NCI-H510A treated with DMSO at 0.1 percent for 48 hours (cell line): Measurements from ENCODE around the gene LAMTOR4.
"Not testable (repeated sequence)": the region's sequence is repeated elsewhere in the genome, so short reads cannot be mapped to it uniquely, and the experiment has no call there.

Experiments used
- DNase-seq: peaks from one replicate; lab custom pipeline; 2025; lab: John Stamatoyannopoulos, UW

The LAMTOR4 gene

DNA sequence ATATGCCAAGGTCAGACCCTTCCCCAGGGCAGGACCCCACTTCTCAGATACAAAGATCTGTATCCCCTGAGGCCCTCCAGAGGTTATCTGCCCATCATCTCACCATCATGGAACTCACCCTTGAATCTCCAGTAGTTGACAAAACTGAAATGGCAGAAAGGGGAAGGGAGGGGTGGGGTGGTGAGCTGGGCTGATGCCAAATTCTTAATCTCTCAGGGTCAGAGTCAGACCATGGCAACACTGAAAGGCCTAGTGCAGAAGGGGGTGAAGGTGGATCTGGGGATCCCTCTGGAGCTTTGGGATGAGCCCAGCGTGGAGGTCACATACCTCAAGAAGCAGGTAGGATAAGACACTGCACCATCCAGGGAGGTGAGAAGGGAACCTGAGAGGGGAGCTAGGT is 26.1 kb upstream of the LAMTOR4 start:
- no peak for DNase-seq

DNA sequence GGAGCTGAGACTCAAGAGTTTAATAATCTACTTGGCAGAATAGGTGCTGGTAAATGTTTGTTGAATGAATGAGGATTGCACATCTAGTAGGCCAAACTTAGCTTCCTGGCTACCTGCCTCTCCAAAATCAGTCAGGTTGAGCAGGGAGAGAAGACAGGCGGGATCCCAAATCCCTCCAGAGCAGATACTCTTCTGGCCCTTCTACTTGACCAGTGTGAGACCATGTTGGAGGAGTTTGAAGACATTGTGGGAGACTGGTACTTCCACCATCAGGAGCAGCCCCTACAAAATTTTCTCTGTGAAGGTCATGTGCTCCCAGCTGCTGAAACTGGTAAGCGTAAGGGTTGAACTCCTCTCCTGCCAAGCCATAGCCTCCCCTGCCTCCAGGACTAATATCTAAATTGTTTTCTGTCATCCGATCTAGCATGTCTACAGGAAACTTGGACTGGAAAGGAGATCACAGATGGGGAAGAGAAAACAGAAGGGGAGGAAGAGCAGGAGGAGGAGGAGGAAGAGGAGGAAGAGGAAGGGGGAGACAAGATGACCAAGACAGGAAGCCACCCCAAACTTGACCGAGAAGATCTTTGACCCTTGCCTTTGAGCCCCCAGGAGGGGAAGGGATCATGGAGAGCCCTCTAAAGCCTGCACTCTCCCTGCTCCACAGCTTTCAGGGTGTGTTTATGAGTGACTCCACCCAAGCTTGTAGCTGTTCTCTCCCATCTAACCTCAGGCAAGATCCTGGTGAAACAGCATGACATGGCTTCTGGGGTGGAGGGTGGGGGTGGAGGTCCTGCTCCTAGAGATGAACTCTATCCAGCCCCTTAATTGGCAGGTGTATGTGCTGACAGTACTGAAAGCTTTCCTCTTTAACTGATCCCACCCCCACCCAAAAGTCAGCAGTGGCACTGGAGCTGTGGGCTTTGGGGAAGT is 24.2 kb upstream of the LAMTOR4 start:
- DNase-seq = no peak

DNA sequence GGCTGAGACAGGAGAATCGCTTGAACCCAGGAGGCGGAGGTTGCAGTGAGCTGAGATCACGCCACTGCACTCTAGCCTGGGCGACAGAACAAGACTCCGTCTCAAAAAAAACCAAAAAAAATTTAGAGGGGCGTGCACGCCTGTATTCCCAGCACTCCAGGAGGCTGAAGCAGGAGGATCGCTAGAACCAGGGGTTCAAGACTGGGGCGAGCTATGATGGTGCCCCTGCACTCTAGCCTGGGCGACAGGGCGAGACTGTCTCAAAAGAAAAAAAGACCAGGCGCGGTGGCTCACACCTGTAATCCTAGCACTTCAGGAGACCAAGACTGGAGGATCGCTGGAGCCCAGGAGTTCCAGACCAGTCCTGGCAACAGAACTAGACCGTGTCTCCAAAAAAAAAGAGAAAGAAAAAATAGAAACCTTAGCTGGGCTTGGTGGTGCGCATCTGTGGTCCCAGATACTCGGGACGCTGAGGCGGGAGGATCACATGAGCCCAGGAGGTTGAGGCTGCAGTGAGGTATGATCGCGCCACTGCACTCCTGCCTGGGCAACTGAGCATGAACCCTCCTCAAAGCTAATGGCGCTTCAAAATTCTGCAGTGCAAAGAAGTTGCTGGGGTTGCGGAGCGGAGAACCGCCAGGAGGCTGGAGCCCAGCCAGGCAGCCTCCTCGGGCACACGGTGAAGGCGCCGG is 22.3 kb upstream of the LAMTOR4 start:
- DNase-seq = no peak

DNA sequence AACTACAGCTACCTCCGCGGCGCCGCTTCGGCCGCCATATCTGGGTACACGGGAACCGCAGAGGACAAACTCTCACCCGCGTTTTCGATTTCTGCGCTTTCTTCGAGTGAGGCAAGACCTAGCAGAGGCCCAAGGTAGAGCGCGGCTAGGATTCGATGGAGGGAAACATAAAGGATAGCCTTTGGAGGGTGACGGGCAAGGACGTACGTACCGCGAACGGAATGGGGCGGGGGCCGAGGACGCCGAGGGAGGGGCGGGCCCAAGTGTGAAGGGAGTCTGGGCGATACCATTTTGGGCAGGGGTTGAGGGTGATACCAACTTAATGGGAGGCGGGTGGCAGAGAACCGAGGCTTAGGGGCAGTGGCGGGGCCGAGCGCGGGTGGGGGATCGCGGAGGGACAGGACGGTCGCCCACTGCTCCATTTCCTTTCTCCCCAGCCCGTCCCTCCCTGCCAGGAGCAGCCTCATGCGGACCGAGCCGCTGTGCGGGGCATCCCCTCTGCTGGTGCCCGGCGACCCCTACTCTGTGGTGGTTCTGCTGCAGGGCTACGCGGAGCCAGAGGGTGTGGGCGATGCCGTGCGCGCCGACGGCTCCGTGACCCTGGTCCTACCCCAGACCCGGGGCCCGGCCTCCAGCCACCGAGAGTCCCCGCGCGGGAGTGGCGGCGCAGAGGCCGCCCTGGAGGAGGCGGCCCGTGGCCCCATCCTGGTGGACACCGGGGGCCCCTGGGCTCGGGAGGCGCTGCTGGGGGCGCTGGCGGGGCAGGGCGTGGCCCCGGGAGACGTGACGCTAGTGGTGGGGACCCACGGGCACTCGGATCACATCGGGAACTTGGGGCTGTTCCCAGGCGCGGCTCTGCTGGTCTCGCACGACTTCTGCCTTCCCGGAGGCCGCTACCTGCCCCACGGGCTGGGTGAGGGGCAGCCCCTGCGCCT is 21.5 kb upstream of the LAMTOR4 start, which contains the start of gene MBLAC1:
Gene MBLAC1 (plus strand): TSS at position 37 of the 935 bp plus-strand sequence. CDS start 429 bp downstream, at position 466.
- DNase-seq = peak; percentile 59

DNA sequence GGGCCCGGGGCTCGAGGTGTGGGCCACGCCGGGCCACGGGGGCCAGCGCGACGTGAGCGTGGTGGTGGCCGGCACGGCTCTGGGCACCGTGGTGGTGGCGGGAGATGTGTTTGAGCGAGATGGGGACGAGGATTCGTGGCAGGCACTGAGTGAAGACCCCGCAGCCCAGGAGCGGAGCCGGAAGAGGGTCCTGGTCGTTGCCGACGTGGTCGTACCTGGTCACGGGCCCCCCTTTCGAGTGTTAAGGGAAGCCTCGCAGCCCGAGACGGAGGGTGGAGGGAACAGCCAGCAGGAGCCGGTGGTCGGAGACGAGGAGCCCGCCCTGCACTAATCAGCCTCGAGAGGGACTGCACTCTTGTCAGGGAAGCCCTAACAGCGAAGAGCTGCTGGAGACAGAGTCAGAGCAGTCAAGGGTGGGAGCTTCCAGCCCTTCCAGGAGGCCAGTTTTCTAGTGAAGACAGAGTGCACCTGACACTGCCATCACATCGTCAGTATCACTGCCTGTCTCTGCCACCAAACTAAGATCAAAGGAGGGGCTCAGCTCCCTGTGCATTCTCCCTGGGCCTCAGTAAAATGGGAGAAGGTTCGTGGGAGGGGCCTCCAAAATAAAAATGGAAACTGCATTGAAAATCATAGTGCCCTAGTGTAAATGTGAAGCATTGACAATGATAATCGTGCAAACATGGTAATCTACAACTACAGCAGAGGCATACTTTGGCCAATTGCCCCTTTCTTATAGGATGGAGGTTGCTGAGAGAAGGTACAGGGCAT is 20.7 kb upstream of the LAMTOR4 start:
- DNase-seq = no peak

DNA sequence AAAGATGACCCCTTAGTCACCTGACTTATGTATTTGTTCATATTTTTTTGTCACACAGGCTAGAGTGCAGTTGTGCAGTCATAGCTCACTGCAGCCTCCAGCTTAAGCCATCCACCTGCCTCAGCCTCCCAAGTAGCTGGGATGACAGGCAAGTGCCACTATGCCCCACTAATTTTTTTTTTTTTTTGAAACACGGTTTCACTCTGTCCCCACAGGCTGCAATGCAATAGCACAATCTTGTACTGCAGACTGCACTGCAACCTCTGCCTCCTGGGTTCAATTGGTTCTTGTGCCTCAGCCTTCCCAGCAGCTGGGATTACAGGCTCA is 20.1 kb upstream of the LAMTOR4 start:
- no peak for DNase-seq

DNA sequence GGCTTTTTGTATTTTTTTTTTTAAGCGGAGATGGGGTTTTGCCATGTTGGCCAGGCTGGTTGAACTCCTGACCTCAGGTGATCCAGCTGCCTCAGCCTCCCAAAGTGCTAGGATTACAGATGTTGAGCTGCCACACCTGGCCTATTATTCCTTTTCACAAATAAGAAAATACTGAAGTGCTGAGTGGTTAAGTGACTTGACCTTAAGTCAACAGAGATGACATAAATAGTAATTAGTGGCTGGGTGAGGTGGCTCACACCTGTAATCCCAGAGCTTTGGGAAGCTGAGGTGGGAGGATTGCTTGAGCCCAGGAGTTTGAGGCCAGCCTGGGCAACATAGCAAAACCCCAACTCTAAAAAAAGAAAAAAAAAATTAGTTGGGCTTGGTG is 18.5 kb upstream of the LAMTOR4 start:
- DNase-seq = peak; percentile 31

DNA sequence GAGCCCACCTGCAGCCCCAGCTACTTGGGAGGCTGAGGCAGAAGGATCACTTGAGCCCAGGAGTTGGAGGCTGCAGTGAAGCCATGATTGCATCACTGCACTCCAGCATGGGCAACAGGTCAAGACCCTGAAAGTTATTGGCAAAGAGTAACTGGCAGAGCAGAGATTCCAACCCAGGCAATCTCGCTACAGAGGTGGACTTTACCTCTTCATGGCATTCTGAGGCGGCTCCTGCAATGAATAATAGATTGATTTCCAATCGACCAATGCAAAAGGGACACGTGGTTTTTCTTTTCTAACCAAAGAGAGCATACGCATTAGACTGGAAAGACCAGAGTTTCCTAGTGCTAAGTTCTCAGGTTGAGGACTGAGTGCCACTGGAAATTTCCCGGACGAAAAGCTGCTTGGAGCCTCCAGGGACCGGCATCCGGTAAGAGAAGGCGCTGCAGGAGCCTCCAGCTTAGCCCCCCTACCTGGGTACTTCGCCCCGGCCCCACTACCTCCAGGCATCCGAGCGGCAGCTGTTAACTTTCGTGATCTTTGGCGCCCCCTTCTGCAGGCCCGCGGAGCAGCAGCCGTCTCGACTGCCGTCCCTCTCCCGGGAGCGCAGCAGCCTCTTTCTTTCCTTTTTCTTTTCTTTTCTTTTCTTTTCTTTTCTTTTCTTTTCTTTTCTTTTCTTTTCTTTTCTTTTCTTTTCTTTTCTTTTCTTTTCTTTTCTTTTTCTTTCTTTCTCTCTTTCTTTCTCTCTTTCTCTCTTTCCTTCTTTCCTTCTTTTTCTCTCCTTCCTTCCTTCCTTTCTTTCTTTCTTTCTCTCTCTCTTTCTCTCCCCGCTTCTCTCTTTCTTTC is 17.9 kb upstream of the LAMTOR4 start:
- peak; percentile 27 for DNase-seq

DNA sequence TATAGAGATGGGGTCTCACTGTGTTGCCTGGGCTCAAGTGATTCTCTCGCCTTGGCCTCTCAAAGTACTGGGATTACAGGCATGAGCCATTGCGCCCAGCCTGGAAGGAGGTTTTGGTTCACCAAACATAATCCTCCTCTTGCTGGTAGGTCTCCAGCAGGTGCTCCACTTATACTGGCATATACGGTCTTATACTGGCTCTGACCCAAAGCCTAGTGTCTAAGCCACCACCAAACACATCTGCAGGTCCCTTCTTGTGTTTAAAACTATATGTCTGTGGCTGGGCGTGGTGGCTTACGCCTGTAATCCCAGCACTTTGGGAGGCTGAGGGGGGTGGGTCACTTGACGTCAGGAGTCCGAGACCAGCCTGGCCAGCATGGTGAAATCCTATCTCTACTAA is 16.6 kb upstream of the LAMTOR4 start:
- DNase-seq = no peak

DNA sequence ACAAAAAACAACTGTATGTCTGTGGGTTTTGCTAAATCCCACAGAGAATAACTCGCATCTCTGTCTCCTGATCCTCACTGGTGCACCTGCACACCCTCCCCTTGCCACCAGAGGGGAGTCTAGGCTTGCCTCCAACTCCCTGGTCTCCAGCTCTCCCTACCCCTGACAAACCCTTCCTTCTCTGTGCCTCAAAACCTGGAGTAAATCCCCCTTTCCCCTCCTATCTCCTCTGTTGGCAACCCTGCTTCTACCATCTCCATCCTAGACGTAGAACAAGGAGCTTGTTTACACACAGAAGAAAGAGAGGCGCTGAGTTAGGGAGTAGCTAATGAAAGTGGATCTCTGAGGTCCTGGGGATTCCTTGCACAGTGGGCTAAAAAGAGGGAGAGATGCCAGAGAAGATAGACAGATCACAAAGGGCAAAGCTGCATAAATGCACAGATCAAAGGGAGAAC is 16.0 kb upstream of the LAMTOR4 start:
- peak; percentile 14 for DNase-seq

DNA sequence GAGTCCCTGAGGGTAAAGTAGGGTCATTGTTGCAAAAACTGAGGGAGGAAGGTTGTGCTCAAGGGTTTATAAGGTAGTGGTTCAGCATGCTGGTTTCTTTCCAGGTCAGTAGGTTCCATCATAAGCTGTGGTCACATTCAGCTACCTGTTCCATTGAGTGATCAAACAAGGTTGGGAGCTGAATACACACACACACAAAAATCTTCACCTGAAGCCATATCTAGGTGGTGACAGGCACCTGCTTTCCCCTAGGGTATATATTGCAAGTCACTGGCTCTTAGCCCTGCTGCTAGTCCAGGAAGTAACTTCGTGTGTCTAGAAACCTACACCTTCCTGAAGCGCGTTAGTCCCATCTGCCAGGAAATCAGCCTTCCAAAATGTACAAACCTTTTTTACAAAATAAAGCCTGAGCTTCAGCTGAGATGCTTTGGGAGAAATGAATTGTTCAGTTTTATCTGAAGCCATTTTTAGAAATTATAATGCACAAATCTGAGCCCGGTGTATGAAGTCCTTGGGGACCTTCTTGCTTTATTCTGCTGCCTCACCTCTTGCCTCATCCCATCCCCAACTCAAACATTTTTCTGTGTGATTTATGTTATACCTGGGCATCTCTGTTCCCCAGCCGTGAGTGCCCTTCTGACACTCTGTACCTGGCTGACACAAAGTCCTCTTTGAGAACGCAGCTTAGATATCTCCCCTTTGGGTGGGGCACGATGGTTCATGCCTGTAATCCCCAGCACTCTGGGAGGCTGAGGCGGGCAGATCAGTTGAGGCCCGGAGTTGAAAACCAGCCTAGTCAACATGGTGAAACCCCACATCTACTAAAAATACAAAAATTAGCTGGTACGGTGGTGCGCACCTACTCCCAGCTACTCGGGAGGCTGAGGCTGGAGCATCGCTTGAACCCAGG is 10.6 kb upstream of the LAMTOR4 start:
- no peak for DNase-seq

DNA sequence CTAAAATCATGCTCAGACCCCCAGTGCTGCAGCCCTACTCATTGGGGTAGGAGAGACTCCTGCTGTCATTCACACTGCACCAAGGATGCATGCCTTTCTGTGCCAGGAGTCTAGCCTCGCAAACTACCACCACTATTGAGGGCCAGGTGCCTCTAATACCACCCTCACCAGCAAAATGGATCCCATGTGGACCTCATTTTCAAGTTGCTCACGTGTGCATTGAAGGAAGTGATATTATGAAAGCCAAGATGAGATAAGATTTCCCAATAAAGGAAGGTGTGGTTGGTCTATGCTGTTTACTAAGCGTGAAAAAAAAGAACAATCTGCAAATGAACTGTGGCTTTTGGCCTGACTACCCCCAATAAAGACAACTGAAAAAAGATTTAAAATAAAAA is 7.2 kb upstream of the LAMTOR4 start:
- DNase-seq = no peak

DNA sequence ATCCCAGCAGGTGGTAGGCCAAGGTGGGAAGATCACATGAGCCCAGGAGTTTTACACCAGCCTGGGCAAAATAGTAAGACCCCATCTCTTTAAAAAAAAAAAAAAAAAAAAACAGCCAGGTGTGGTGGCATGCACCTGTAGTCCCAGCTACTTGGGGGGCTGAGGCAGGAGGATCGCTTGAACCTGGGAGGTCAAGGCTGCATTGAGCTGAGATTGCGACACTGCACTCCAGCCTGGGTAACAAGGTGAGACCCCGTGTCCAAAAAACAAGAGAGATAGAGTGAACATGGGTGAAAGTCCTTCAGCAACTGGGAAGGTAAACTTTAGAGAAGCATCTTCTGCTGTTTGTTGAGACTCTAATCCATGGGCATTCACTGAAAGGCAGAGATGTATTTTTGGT is 6.3 kb upstream of the LAMTOR4 start:
- DNase-seq = no peak

DNA sequence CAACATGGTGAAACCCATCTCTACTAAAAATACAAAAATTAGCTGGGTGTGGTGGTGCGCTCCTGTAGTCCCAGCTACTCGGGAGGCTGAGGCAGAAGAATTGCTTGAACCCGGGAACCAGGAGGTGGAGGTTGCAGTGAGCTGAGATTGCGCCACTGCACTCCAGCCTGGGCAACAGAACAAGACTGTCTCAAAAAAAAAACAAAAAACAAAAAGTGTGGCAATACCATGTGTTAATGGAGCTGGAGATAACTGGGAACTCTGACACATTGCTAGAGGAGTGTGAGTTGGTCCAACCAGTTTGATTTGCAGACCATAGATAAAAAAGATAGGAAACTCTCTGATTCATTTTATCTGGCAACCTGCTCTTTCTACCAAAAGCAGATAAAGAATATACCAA is 2.4 kb upstream of the LAMTOR4 start:
- DNase-seq = not testable (repeated sequence)

DNA sequence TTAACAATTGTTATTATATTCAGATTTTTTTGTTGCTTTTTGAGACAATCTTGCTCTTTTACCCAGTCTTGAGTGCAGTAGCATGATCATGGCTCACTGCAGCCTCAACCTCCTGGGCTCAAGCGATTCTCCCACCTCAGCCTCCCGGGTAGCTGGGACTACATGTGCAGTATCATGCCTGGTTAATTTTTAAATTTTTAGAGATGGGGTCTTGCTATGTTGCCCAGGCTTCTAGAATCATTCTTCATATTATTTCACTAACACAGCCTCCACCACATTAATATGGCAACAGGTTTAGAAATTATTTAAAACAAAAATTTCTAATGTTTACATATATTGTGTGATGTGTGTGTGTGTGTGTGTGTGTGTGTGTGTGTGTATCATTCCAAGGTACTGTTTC is 1.4 kb upstream of the LAMTOR4 start:
- no peak for DNase-seq

DNA sequence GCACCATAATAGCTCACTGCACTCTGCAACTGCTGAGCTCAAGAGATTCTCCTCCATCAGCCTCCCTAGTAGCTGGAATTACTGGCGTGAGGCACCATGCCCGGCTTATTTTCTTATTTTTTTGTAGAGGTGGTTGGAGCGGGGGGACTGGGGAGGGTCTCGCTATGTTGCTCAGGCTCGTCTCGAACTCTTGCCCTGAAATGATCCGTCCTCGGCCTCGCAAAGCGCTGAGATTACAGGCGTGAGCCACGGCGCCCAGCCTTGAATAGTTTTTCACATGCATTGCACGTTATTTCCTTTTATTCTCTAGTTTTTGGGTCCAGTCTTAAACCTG is 526 bp upstream of the LAMTOR4 start:
- DNase-seq = no peak

DNA sequence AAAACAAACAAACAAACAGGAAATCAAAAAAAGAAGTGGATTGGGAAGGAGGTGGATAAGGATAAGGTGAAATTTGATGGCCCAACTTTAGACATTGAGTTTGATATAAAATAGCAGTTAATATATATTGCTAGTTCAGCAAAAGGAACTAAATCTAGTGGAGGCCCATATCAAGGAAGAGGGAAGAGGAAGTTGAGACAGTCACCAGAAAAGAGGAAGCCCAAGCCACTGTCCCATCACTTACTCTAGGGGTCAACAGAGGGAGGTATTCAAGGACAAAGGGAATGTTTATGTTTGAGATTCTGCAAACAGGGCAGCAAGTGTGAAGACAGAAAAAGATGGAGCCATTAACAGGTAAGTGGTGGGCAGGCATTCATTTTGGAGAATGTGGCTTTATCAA is 3.7 kb downstream of the LAMTOR4 start:
- no peak for DNase-seq

DNA sequence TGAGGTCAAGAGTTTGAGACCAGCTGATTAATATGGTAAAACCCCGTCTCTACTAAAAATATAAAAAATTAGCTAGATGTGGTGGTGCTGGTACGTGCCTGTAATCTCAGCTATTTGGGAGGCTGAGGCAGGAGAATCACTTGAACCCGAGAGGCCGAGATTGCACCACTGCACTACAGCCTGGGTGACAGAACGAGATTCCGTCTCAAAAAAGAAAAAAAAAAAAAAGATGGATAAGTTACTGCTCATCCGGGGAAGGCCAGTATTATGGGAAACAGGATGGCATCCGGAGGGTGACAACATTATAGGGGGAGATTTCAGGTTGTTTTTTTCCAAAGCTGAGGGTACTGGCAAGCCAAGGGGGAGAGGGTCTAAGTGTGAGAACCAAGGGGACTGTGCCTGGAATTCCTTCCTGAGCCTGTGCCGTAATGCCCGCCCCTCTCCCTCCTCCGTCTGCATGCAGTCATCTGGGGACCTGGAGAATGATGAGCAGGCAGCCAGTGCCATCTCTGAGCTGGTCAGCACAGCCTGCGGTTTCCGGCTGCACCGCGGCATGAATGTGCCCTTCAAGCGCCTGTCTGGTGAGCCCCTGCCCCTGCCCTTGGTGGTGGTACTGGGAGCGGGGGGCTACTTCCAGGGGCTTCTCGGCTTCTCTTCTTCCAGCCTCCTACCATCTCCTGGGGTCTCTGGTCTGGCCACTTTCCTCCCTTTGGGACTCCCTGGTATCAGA is 4.4 kb downstream of the LAMTOR4 start:
- DNase-seq = no peak
